ENCODE data around the gene NCAPH2. TPM values are rescaled to one million over a fixed set of nuclear protein-coding genes. Genes with fewer than 3 reads are reported as not detected.

NCAPH2 gene
- total and polyA plus RNA-seq, 4 experiments from 2014 or later, result 36.4 to 81.8 (median 59.0) TPM

- Histone ChIP-seq H3K27ac (ENCODE audit: low read depth, low read length) (no peak overlapping the region), H3K9me3 (ENCODE audit: control insufficient read depth in 1 of 2, low read length in 2 of 2) (no peaks in the 10 kb centered on the region), H3K27me3 (ENCODE audit: insufficient read depth, low read length) (no peaks in the 10 kb centered on the region), H3K4me3 (ENCODE audit: low read length in 2 of 2) (no peak overlapping the region), H3K36me3 (ENCODE audit: insufficient read depth, low read length) (peaks cover 81% of the 10 kb centered on the region), H3K4me1 (ENCODE audit: insufficient read depth, low read length) (peaks cover 5% of the 10 kb centered on the region)
- intact Hi-C loops (cut with micrococcal nuclease), result no loop called here
- H3K27ac Mint-ChIP-seq, result peak overlapping the region in 5 of 7 donors; percentile 6 to 75 (median 57)
- H3K4me3 Mint-ChIP-seq, result peak overlapping the region in 1 of 8 donors; percentile 17
- H3K9me3 Mint-ChIP-seq, result peaks cover 0 to 4% (median 0%) of the 10 kb centered on the region in 8 donors
- H3K27me3 Mint-ChIP-seq, result no peaks in the 10 kb centered on the region
- POLR2A ChIA-PET (ENCODE audit: partially characterized antibody), result interaction anchor here (1.2 kb wide), 1 partner anchor 158 kb away, joined by 3 read pairs; no protein-coding TSS in a partner anchor
- H3K4me1 Mint-ChIP-seq, result peaks cover 2 to 11% (median 5%) of the 10 kb centered on the region in 4 donors
- CTCF ChIA-PET (ENCODE audit: partially characterized antibody), result interaction anchor here (0.9 kb wide), 1 partner anchor 35 kb away, joined by 3 read pairs; no protein-coding TSS in a partner anchor
- no peak for DNase-seq
- H3K36me3 Mint-ChIP-seq, result peaks cover 22 to 56% of the 10 kb centered on the region in 2 donors
These were observed 44.7 kb upstream of the NCAPH2 start for GRCh38 chr22:50463188-50463900.

GRCh38 chr22:50464451-50464850 lies 43.6 kb upstream of the NCAPH2 start:
- H3K4me1 ChIP-seq (ENCODE audit: insufficient read depth, low read length), result peaks cover 16% of the 10 kb centered on the region
- no peak overlapping the region for H3K27ac ChIP-seq (ENCODE audit: low read depth, low read length)
- Mint-ChIP-seq H3K4me1 (peaks cover 8 to 22% (median 13%) of the 10 kb centered on the region in 4 donors), H3K27me3 (no peaks in the 10 kb centered on the region), H3K27ac (peak overlapping the region in 1 of 7 donors; percentile 24), H3K36me3 (peaks cover 17 to 51% of the 10 kb centered on the region in 2 donors), H3K4me3 (no peak overlapping the region), H3K9me3 (peaks cover 0 to 4% (median 0%) of the 10 kb centered on the region in 8 donors)
- intact Hi-C loops (cut with micrococcal nuclease), result no loop called here
- H3K36me3 ChIP-seq (ENCODE audit: insufficient read depth, low read length), result peaks cover 76% of the 10 kb centered on the region
- no peak overlapping the region for H3K4me3 ChIP-seq (ENCODE audit: low read length in 2 of 2)
- POLR2A ChIA-PET (ENCODE audit: partially characterized antibody), result interaction anchor here (1.4 kb wide), 1 partner anchor 16 kb away, joined by 3 read pairs; no protein-coding TSS in a partner anchor
- DNase-seq, result no peak
- H3K27me3 ChIP-seq (ENCODE audit: insufficient read depth, low read length), result no peaks in the 10 kb centered on the region
- CTCF ChIA-PET (ENCODE audit: partially characterized antibody), result no interaction called here
- H3K9me3 ChIP-seq (ENCODE audit: control insufficient read depth in 1 of 2, low read length in 2 of 2), result no peaks in the 10 kb centered on the region

GRCh38 chr22:50465066-50465930 lies 42.7 kb upstream of the NCAPH2 start:
- CTCF ChIA-PET (ENCODE audit: partially characterized antibody), result interaction anchor here (1.2 kb wide), 1 partner anchor 65 kb away, joined by 3 read pairs; no protein-coding TSS in a partner anchor

GRCh38 chr22:50467341-50467740 lies 40.7 kb upstream of the NCAPH2 start:
- H3K27ac Mint-ChIP-seq, result peak overlapping the region in 4 of 7 donors; percentile 6 to 94 (median 75)
- intact Hi-C loops (cut with micrococcal nuclease), result no loop called here
- CTCF ChIA-PET (ENCODE audit: partially characterized antibody), result interaction anchor here (1.4 to 1.8 kb wide), 2 partner anchors 30 to 58 kb away, joined by 3 to 8 read pairs; partner anchors contain the start of gene SCO2

More at GRCh38 chr22:50465066-50465930, 42.7 kb upstream of the NCAPH2 start:
- Mint-ChIP-seq H3K9me3 (peaks cover 0 to 3% (median 0%) of the 10 kb centered on the region in 8 donors), H3K4me1 (peaks cover 12 to 30% (median 19%) of the 10 kb centered on the region in 4 donors), H3K27me3 (no peaks in the 10 kb centered on the region), H3K36me3 (peaks cover 17 to 55% of the 10 kb centered on the region in 2 donors), H3K4me3 (no peak overlapping the region), H3K27ac (peak overlapping the region in 1 of 7 donors; percentile 67)
- DNase-seq, result no peak
- Histone ChIP-seq H3K27ac (ENCODE audit: low read depth, low read length) (no peak overlapping the region), H3K36me3 (ENCODE audit: insufficient read depth, low read length) (peaks cover 69% of the 10 kb centered on the region), H3K4me1 (ENCODE audit: insufficient read depth, low read length) (peaks cover 21% of the 10 kb centered on the region), H3K4me3 (ENCODE audit: low read length in 2 of 2) (no peak overlapping the region), H3K9me3 (ENCODE audit: control insufficient read depth in 1 of 2, low read length in 2 of 2) (no peaks in the 10 kb centered on the region), H3K27me3 (ENCODE audit: insufficient read depth, low read length) (no peaks in the 10 kb centered on the region)
- intact Hi-C loops (cut with micrococcal nuclease), result no loop called here
- POLR2A ChIA-PET (ENCODE audit: partially characterized antibody), result interaction anchor here (0.6 to 1.4 kb wide), 2 partner anchors 17 to 19 kb away, joined by 3 read pairs; no protein-coding TSS in a partner anchor

GRCh38 chr22:50467773-50468440 lies 40.1 kb upstream of the NCAPH2 start:
- intact Hi-C loops (cut with micrococcal nuclease), result loop anchor here (2.0 kb wide), 1 partner anchor 15 kb away; no protein-coding TSS in a partner anchor

More at GRCh38 chr22:50467341-50467740, 40.7 kb upstream of the NCAPH2 start:
- Mint-ChIP-seq H3K9me3 (no peaks in the 10 kb centered on the region), H3K4me3 (no peak overlapping the region), H3K36me3 (peaks cover 17 to 46% of the 10 kb centered on the region in 2 donors), H3K27me3 (no peaks in the 10 kb centered on the region), H3K4me1 (peaks cover 21 to 51% (median 34%) of the 10 kb centered on the region in 4 donors)
- POLR2A ChIA-PET (ENCODE audit: partially characterized antibody), result interaction anchor here (2.3 to 5.0 kb wide), 4 partner anchors 9 to 81 kb away, joined by 6 to 55 read pairs (median 38); partner anchors contain the start of genes ADM2 and SCO2
- no peak for DNase-seq
- Histone ChIP-seq H3K4me1 (ENCODE audit: insufficient read depth, low read length) (peaks cover 42% of the 10 kb centered on the region), H3K4me3 (ENCODE audit: low read length in 2 of 2) (no peak overlapping the region), H3K9me3 (ENCODE audit: control insufficient read depth in 1 of 2, low read length in 2 of 2) (no peaks in the 10 kb centered on the region), H3K27ac (ENCODE audit: low read depth, low read length) (peak overlapping the region; percentile 15), H3K27me3 (ENCODE audit: insufficient read depth, low read length) (no peaks in the 10 kb centered on the region), H3K36me3 (ENCODE audit: insufficient read depth, low read length) (peaks cover 52% of the 10 kb centered on the region)

GRCh38 chr22:50468626-50469025 lies 39.4 kb upstream of the NCAPH2 start:
- ChIA-PET POLR2A (ENCODE audit: partially characterized antibody) (interaction anchor here (0.7 to 8.1 kb wide), 14 partner anchors 10 to 152 kb away, joined by 3 to 71 read pairs (median 8); partner anchors contain the start of genes ADM2, LMF2, NCAPH2 and SCO2), CTCF (ENCODE audit: partially characterized antibody) (interaction anchor here (0.6 to 3.8 kb wide), 7 partner anchors 18 to 152 kb away, joined by 3 to 29 read pairs (median 6); partner anchors contain the start of genes SCO2 and SYCE3)
- no peaks in the 10 kb centered on the region for H3K9me3 ChIP-seq (ENCODE audit: control insufficient read depth in 1 of 2, low read length in 2 of 2)
- H3K4me1 ChIP-seq (ENCODE audit: insufficient read depth, low read length), result peaks cover 55% of the 10 kb centered on the region
- intact Hi-C loops (cut with micrococcal nuclease), result loop anchor here (2.0 kb wide), 1 partner anchor 16 kb away; no protein-coding TSS in a partner anchor
- Mint-ChIP-seq H3K27me3 (no peaks in the 10 kb centered on the region), H3K36me3 (peaks cover 15 to 42% of the 10 kb centered on the region in 2 donors), H3K9me3 (no peaks in the 10 kb centered on the region), H3K27ac (peak overlapping the region; percentile 89 to 98 (median 96)), H3K4me3 (peak overlapping the region in 6 of 8 donors; percentile 25 to 88 (median 82)), H3K4me1 (peaks cover 30 to 64% (median 46%) of the 10 kb centered on the region in 4 donors)
- H3K4me3 ChIP-seq (ENCODE audit: low read length in 2 of 2), result no peak overlapping the region
- no peaks in the 10 kb centered on the region for H3K27me3 ChIP-seq (ENCODE audit: insufficient read depth, low read length)
- DNase-seq, result no peak
- H3K36me3 ChIP-seq (ENCODE audit: insufficient read depth, low read length), result peaks cover 41% of the 10 kb centered on the region
- peak overlapping the region; percentile 75 for H3K27ac ChIP-seq (ENCODE audit: low read depth, low read length)

More at GRCh38 chr22:50467773-50468440, 40.1 kb upstream of the NCAPH2 start:
- H3K4me1 Mint-ChIP-seq, result peaks cover 24 to 57% (median 39%) of the 10 kb centered on the region in 4 donors
- H3K27ac ChIP-seq (ENCODE audit: low read depth, low read length), result peak overlapping the region; percentile 75
- H3K4me3 ChIP-seq (ENCODE audit: low read length in 2 of 2), result no peak overlapping the region
- peak overlapping the region; percentile 52 to 98 (median 95) for H3K27ac Mint-ChIP-seq
- H3K9me3 ChIP-seq (ENCODE audit: control insufficient read depth in 1 of 2, low read length in 2 of 2), result no peaks in the 10 kb centered on the region
- DNase-seq, result no peak
- ChIA-PET POLR2A (ENCODE audit: partially characterized antibody) (interaction anchor here (0.8 to 8.1 kb wide), 8 partner anchors 10 to 153 kb away, joined by 3 to 71 read pairs (median 22); partner anchors contain the start of genes ADM2, LMF2, NCAPH2 and SCO2), CTCF (ENCODE audit: partially characterized antibody) (interaction anchor here (0.6 to 3.8 kb wide), 8 partner anchors 17 to 153 kb away, joined by 3 to 29 read pairs (median 6); partner anchors contain the start of gene SCO2)
- peaks cover 47% of the 10 kb centered on the region for H3K4me1 ChIP-seq (ENCODE audit: insufficient read depth, low read length)
- H3K27me3 ChIP-seq (ENCODE audit: insufficient read depth, low read length), result no peaks in the 10 kb centered on the region
- no peaks in the 10 kb centered on the region for H3K9me3 Mint-ChIP-seq
- peaks cover 15 to 44% of the 10 kb centered on the region in 2 donors for H3K36me3 Mint-ChIP-seq
- no peaks in the 10 kb centered on the region for H3K27me3 Mint-ChIP-seq
- H3K36me3 ChIP-seq (ENCODE audit: insufficient read depth, low read length), result peaks cover 48% of the 10 kb centered on the region
- H3K4me3 Mint-ChIP-seq, result peak overlapping the region in 2 of 8 donors; percentile 82 to 85
